GM19397 (cell line): ENCODE measurements around the gene IDE.

ENCODE experiments used
- ATAC-seq: cut with Tn5 transposase; IDR thresholded peaks from one replicate; pipeline ENCODE4 v1.9.1; 2021; ENCODE audit warnings: mild to moderate bottlenecking, moderate library complexity; ENCODE audit not compliant: unreplicated experiment

Gene IDE

DNA sequence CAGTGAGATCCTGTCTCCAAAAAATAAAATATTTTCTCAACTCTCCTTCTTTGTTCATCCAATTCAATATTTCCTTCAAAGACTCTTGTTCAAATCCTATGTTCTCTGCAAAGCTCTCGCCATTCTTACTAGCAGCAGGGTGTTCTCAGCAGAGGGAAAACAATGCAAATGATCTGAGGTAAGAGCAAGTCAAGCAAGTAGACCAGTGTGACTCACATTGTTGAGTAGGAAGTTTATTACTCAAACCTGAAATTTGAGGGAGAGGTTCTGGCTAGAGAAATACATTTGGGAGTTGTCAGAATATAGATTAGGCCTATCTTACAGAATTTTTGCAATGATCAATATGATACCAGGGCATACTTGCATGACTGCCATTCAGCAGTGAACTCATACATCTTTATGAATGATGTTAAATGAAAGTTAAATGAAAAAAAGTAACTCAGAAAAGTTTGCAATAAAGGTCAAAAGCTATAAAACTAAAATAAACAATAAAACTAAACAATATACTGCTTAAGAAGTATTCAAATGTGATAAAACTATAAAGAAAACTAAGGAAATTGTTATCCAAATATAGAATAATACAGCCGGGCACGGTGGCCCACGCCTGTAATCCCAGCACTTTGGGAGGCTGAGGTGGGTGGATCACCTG lies 5.8 kb downstream of the IDE start:
- ATAC-seq, result peak; percentile 51

- ATAC-seq, result no peak
These were observed 11.5 kb downstream of the IDE start for GRCh38 chr10:92562424-92562823.

DNA sequence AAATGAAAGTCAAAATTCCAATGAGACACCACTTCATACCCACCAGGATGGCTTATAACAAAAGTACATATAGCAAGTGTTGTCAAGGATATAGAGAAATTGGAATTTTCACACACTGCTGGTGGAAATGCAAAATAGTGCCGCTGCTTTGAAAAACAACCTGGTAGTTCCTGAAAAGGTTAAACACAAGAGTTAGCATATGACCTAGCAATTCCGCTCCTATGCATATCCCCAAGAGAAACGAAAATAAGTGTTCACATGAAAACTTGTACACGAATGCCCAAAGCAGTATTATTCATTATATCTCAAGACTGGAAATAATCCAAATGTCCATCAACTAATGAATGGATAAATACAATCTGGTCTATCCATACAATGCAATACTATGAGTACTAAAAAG lies 14.8 kb downstream of the IDE start:
- no peak for ATAC-seq

GRCh38 chr10:92553959-92554358 lies 19.9 kb downstream of the IDE start:
- ATAC-seq, result no peak

- no peak for ATAC-seq
These were observed 21.6 kb downstream of the IDE start for GRCh38 chr10:92552310-92552709.

DNA sequence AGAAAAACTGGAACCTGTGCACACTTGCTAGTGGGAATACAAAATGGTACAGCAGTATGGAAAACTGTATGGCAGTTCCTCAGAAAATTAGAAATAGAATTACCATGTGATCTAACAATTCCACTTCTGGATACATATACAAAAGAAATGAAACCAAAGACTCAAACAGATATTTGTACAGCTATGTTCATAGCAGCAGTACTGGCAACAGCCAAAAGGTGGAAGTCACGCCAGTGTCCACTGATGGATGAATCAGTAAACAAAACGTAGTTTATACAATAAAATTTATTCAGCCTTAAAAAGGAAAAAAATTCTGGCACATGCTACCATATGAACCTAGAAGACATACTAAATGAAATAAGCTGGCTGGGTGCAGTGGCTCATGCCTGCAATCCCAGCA lies 23.0 kb downstream of the IDE start:
- ATAC-seq, result no peak

DNA sequence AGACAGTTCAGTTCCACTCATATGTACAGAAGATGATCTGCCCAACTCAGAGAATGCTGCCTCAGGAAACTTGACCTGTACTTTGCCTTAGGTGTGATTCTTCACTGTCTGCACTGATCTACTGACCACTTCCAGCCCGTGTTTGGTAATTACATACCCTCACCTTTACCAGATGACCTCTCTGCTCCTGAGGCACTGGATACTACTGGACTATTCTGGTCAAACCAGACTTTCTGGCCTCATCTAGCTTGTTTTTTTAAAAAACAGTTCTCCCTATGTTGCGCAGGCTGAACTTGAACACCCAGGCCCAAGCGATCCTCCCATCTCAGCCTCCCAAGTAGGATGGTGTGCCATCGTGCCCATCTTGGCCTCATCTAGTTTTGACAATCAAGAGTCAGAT lies 26.2 kb downstream of the IDE start:
- no peak for ATAC-seq

- no peak for ATAC-seq
These were observed 28.3 kb downstream of the IDE start for GRCh38 chr10:92545556-92545955.

DNA sequence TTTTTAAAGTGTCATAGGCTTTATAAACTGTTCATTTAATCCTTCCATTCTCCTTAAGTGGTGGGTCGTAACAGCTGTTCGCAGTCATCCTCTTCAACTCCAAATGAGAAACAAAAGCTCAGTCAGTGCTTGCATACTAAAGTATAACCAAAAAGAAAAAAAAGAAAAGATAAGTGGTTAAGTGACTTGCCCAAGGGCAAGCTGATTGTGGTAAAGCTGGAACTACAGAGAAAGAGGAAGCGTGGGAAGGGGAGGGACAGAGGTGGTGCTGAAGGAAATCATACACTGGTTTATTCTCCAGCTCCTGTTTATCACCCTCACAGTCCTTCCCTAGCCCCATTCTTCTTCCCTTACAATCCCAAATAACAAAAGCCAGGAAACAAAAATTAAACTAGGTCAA lies 29.6 kb downstream of the IDE start:
- no peak for ATAC-seq

GRCh38 chr10:92542458-92542857 lies 31.4 kb downstream of the IDE start:
- no peak for ATAC-seq

GRCh38 chr10:92541583-92541982 lies 32.3 kb downstream of the IDE start:
- no peak for ATAC-seq

- ATAC-seq, result no peak
These were observed 35.5 kb downstream of the IDE start for GRCh38 chr10:92538231-92538958.

DNA sequence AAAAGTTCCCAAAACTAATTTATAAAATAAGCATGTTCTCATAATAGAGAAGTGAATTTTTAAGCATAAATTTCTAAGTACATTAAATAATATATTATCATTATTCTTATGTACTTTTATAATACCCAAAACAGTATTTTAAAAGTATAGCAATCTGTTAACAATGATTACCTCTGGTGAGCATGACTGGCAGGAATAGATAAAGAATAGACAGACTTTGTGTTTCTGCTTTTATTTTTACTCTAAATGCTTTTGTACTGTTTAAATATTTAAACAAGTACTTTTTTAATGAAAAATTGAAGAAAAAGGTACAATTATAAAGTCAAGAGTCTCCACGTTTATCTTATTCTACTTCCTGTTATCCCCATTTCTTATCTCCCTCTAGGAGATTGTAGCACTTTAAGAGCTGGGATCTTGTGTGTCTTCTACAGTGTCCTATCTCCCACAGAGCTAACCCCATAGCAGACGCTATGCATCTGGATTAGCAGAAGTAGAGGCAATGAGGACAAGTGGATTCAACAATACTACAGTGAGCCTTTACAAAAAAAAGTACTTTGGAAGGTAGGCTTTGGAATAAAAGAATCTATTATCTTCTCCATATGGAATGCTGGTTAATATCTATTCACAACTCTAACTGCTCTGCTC lies 42.9 kb downstream of the IDE start:
- no peak for ATAC-seq

GRCh38 chr10:92530421-92530820 lies 43.5 kb downstream of the IDE start:
- ATAC-seq, result no peak

GRCh38 chr10:92527716-92528115 lies 46.2 kb downstream of the IDE start:
- no peak for ATAC-seq

- ATAC-seq, result no peak
These were observed 50.3 kb downstream of the IDE start for GRCh38 chr10:92523639-92524038.

- no peak for ATAC-seq
These were observed 56.7 kb downstream of the IDE start for GRCh38 chr10:92517034-92517655.

- ATAC-seq, result no peak
These were observed 65.0 kb downstream of the IDE start for GRCh38 chr10:92508866-92509265.

DNA sequence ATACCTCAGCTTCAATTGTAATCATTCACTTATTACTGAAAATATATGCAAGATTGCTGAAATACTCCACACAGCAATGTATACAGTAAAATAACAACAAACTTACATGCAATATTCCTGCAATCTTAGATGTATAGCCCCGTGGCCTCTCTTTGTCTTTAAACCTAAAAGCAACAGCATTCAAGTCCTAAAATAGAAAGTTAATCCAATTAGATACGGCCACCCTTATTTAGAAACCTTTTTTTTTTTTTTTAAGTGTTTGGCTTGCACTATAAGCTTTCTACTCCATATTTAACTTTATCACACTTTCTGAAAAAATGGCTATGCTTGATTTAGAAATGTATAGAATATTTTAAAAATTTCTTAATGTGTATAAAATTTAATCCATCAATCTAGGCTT lies 67.6 kb downstream of the IDE start:
- no peak for ATAC-seq

GRCh38 chr10:92505044-92505443 lies 68.8 kb downstream of the IDE start:
- ATAC-seq, result no peak

- no peak for ATAC-seq
These were observed 71.5 kb downstream of the IDE start for GRCh38 chr10:92502296-92502808.

- ATAC-seq, result no peak
These were observed 80.5 kb downstream of the IDE start for GRCh38 chr10:92493362-92493761.
